Uterus (tissue), 4 donors: ENCODE data around the gene DDX49. TPM values are rescaled to one million over a fixed set of nuclear protein-coding genes. Genes with fewer than 3 reads are reported as not detected.

ENCODE experiments used
- DNase-seq, 2 donors: peaks; one replicate each; pipeline ENCODE4 v3.0.0-alpha.2; 2019 to 2020
- H3K27ac ChIP-seq, 2 donors: fragments of 200-600 bp; sonication (generic); 1 replicate in 1 of 2; 2 replicates in 1 of 2; pipeline ENCODE4 v1.5.1; 2016 to 2018
- H3K27me3 ChIP-seq, 2 donors: fragments of 200-600 bp; sonication (generic); one replicate each; pipeline ENCODE4 v1.5.1; 2018 to 2019; ENCODE audit warnings: control low read depth in 1 of 2
- H3K36me3 ChIP-seq, 2 donors: fragments of 200-600 bp; sonication (generic); one replicate each; pipeline ENCODE4 v1.5.1; 2019; ENCODE audit warnings: control low read depth in 1 of 2
- H3K4me1 ChIP-seq, 2 donors: fragments of 200-600 bp; sonication (generic); one replicate each; pipeline ENCODE4 v1.5.1; 2018 to 2019; ENCODE audit warnings: control low read depth in 1 of 2
- H3K4me3 ChIP-seq, 2 donors: fragments of 200-600 bp; sonication (generic); 1 replicate in 1 of 2; 2 replicates in 1 of 2; pipeline ENCODE4 v1.5.1; 2018 to 2019; ENCODE audit warnings: mild to moderate bottlenecking in 1 of 2
- H3K9me3 ChIP-seq, 2 donors: fragments of 200-600 bp; sonication (generic); one replicate each; pipeline ENCODE4 v1.5.1; 2019; ENCODE audit warnings: control low read depth in 1 of 2
- POLR2A ChIP-seq, 2 donors: fragments of 450-650 bp; IDR thresholded peaks; one replicate each; pipeline ENCODE4 v1.6.1; 2016; ENCODE audit warnings: antibody characterized with exemption in 2 of 2, mild to moderate bottlenecking in 1 of 2, moderate library complexity in 1 of 2
- intact Hi-C: fragments of 100-400 bp; cut with DNase I; formaldehyde crosslinking; loops from one replicate; pipeline ENCODE4 v1.15.1; 2023; ENCODE audit warnings: low total_unique reads
- total RNA-seq, 4 donors: library from RNA; depleted of rRNA in 3 of 4; stranded (reverse); fragments of >200 nt in 3 of 4; gene quantifications; one replicate each; pipeline versions ENCODE4 v1.1.0 to v1.2.4, GENCODE V29; 2014 to 2023
- TF ChIP-seq, protein P1 (sequence below), 4 experiments: fragments of 200-600 bp in 2 of 4; fragments of 450-650 bp in 2 of 4; sonication (generic) in 2 of 4; IDR thresholded peaks; one replicate each; pipeline ENCODE4 v1.5.1; 2016 to 2019; ENCODE audit warnings: antibody characterized with exemption in 4 of 4, mild to moderate bottlenecking in 2 of 4, moderate library complexity in 1 of 4
- donor health status: DM: yes; HTN: yes; CAD: no.

The DDX49 gene
- total RNA-seq, 4 donors from 2014 or later: 27.7 to 40.9 (median 31.4) TPM

DNA sequence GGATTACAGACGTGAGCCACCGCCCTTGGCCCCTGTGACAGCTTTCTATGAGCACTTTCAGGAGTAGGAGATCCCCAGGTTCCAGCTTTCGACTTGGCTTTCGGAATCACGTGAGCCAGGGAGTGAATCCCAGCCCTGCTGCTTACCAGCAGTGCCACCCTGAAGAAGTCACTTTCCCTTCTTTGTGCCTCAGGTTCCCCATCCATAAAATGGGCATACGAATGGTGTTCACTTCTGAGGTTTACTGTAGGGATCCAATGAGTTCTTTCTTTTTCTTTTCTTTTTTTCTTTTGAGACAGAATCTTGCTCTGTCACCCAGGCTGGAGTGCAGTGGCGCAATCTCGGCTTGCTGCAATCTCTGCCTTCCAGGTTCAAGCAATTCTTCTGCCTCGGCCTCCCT lies 25.8 kb downstream of the DDX49 start:
- TF ChIP-seq, protein P1, sequence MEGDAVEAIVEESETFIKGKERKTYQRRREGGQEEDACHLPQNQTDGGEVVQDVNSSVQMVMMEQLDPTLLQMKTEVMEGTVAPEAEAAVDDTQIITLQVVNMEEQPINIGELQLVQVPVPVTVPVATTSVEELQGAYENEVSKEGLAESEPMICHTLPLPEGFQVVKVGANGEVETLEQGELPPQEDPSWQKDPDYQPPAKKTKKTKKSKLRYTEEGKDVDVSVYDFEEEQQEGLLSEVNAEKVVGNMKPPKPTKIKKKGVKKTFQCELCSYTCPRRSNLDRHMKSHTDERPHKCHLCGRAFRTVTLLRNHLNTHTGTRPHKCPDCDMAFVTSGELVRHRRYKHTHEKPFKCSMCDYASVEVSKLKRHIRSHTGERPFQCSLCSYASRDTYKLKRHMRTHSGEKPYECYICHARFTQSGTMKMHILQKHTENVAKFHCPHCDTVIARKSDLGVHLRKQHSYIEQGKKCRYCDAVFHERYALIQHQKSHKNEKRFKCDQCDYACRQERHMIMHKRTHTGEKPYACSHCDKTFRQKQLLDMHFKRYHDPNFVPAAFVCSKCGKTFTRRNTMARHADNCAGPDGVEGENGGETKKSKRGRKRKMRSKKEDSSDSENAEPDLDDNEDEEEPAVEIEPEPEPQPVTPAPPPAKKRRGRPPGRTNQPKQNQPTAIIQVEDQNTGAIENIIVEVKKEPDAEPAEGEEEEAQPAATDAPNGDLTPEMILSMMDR (IDR thresholded peaks at IDR 0.05): no peak
- TF ChIP-seq POLR2A (IDR thresholded peaks at IDR 0.05): no peak
- no peaks in the 10 kb centered on the region for H3K4me1 ChIP-seq
- H3K36me3 ChIP-seq: no peaks in the 10 kb centered on the region
- H3K27me3 ChIP-seq: no peaks in the 10 kb centered on the region
- no peak overlapping the region for H3K27ac ChIP-seq
- DNase-seq: no peak
- H3K9me3 ChIP-seq: no peaks in the 10 kb centered on the region
- intact Hi-C loops: no loop called here
- H3K4me3 ChIP-seq: no peak overlapping the region

DNA sequence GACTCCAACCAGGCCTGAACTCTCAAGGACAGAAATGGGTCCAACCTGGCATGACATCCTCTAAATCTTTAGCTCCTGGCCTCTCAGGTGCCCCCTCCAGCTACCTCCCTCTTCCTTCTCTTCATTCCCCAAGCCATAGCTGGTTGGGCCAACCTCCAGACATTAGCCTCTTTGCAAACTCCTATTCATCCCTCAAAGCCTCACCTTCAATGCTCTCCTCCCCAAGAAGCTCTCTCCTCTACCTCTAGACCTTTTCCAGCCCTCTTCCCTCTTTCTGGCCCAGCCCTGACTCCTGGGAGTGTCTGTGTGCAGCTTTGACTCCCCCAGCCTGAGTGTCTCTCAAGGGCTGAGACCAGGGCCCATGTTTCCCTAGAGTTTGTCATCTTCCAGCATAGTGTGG lies 26.8 kb downstream of the DDX49 start:
- intact Hi-C loops: no loop called here
- no peaks in the 10 kb centered on the region for H3K36me3 ChIP-seq
- no peaks in the 10 kb centered on the region for H3K4me1 ChIP-seq

GRCh38 chr19:18946918-18947317 lies 27.4 kb downstream of the DDX49 start:
- Histone ChIP-seq H3K27me3 (no peaks in the 10 kb centered on the region), H3K4me1 (no peaks in the 10 kb centered on the region), H3K9me3 (no peaks in the 10 kb centered on the region), H3K4me3 (no peak overlapping the region), H3K27ac (no peak overlapping the region), H3K36me3 (no peaks in the 10 kb centered on the region)
- intact Hi-C loops: no loop called here
- TF ChIP-seq, protein P1 (IDR thresholded peaks at IDR 0.05): no peak
- no peak for TF ChIP-seq POLR2A (IDR thresholded peaks at IDR 0.05)
- DNase-seq: no peak

More for the DNA sequence above, 26.8 kb downstream of the DDX49 start:
- Histone ChIP-seq H3K27ac (no peak overlapping the region), H3K9me3 (no peaks in the 10 kb centered on the region), H3K27me3 (no peaks in the 10 kb centered on the region), H3K4me3 (no peak overlapping the region)
- DNase-seq: no peak
- TF ChIP-seq, protein P1 (IDR thresholded peaks at IDR 0.05): no peak
- TF ChIP-seq POLR2A (IDR thresholded peaks at IDR 0.05): no peak

DNA sequence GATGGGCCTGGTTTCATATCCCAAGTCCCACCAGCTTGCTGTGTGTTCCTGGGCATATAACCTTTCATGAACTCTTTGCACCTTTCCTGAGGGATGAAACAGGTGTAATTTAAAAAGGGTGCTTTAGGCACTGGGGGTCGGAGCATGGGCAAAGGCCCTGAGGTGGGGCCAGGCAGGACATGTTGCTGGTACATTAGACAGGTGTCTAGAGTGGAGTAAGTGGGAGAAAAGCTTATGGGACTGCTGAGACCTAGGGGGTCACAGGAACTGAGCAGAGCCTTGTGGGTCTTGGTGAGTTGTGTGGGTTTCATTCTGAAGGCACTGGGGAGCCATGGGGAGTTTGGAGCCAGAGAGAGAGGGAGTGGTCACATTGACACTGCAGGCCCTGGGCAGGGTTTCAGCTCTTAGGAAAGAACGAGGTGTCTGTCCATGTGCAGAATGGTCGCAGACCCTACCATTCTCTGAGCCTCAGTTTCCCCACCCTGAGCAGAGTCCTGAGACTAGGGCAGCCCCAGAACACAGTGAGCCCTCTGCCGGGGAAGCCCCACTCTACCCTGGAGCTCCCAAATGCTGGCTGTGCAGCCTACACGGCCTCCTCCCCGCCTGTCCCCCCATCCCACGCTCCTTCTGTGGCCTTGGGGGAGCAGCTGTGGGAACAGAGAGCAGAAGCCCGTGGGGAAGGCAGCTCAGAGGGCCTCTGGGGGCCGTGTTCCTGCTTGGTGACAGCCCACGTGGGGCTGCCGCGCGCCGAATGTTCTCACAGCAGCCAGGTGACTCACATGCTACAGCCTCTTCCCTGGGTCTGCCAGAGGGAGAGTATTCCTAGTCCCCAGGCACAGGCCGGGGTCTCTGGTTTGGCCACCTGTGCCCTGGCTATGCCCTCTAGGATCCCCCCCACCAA lies 28.8 kb downstream of the DDX49 start:
- Histone ChIP-seq H3K4me1 (no peaks in the 10 kb centered on the region), H3K36me3 (no peaks in the 10 kb centered on the region), H3K27ac (no peak overlapping the region), H3K4me3 (no peak overlapping the region), H3K9me3 (no peaks in the 10 kb centered on the region), H3K27me3 (no peaks in the 10 kb centered on the region)
- no peak for DNase-seq
- intact Hi-C loops: no loop called here
- TF ChIP-seq, protein P1 (IDR thresholded peaks at IDR 0.05): no peak

- no peak for DNase-seq
- H3K9me3 ChIP-seq: no peaks in the 10 kb centered on the region
- H3K36me3 ChIP-seq: no peaks in the 10 kb centered on the region
- no peak overlapping the region for H3K4me3 ChIP-seq
- TF ChIP-seq, protein P1 (IDR thresholded peaks at IDR 0.05): no peak
- no peak for TF ChIP-seq POLR2A (IDR thresholded peaks at IDR 0.05)
- intact Hi-C loops: no loop called here
- no peaks in the 10 kb centered on the region for H3K27me3 ChIP-seq
- no peak overlapping the region for H3K27ac ChIP-seq
- no peaks in the 10 kb centered on the region for H3K4me1 ChIP-seq
Observed at GRCh38 chr19:18948976-18949356, 29.5 kb downstream of the DDX49 start.
